Loucy (cell line): ENCODE results near the gene LGALS3BP.

Experiments used
- CTCF ChIP-seq: fragments of 200-600 bp; sonication (generic); conservative IDR thresholded peaks from 2 replicates; pipeline ENCODE4 v1.5.1; 2014; ENCODE audit warnings: mild to moderate bottlenecking, antibody characterized with exemption, low read length
- EZH2phosphoT487 ChIP-seq: fragments of 200-600 bp; IDR thresholded peaks from 2 replicates; pipeline ENCODE4 v1.6.1; 2018; ENCODE audit warnings: antibody characterized with exemption, mild to moderate bottlenecking, moderate library complexity, borderline replicate concordance

- TF ChIP-seq EZH2phosphoT487 (no peak), CTCF (no peak)
Observed at GRCh38 chr17:78953356-78954350, 26.1 kb downstream of the LGALS3BP start.
